Measurements from ENCODE around the gene LRRC32.

LRRC32 gene

DNA sequence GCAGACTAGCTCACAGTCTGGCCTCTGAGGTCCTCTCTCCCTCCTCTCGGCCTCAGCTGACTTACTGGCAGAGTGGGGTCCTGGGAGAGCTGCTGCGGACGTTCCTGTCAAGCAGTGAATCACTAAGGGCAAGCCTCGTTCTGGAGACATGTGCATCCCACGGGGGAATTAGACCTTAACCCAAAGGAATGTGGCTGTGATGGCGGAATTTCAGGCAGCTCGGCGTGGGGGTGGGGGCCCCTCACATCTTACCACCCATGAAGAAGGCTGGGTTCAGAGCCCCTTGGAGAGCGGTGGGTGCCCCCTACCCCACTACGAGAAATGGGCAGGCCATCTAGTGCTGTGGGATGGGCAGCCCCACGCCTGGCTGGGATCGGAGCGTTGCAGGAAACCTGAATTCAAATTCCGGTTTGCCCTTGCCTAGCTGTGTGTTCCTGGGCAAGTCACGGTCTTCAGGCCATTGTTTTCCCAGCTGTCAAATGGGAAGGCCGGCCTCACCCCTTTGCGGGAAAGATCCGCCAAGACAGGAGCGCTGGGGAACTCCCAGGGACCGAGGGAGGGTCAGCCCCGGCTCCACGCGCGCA, 554 bp downstream of the LRRC32 start:
- peaks cover 6% of the 10 kb centered on the region for H3K4me1 ChIP-seq (ENCODE audit: insufficient read depth, low read length)
- peak overlapping the region; percentile 35 for H3K4me3 ChIP-seq (ENCODE audit: low read length)
- no peak overlapping the region for H2AFZ ChIP-seq (ENCODE audit: low read depth, low read length)
- no peaks in the 10 kb centered on the region for H3K36me3 ChIP-seq (ENCODE audit: insufficient read depth, low read length)
- peaks cover 72% of the 10 kb centered on the region for H3K27me3 ChIP-seq (ENCODE audit: insufficient read depth, low read length)
- H3K9me3 ChIP-seq (ENCODE audit: low read length): no peaks in the 10 kb centered on the region

DNA sequence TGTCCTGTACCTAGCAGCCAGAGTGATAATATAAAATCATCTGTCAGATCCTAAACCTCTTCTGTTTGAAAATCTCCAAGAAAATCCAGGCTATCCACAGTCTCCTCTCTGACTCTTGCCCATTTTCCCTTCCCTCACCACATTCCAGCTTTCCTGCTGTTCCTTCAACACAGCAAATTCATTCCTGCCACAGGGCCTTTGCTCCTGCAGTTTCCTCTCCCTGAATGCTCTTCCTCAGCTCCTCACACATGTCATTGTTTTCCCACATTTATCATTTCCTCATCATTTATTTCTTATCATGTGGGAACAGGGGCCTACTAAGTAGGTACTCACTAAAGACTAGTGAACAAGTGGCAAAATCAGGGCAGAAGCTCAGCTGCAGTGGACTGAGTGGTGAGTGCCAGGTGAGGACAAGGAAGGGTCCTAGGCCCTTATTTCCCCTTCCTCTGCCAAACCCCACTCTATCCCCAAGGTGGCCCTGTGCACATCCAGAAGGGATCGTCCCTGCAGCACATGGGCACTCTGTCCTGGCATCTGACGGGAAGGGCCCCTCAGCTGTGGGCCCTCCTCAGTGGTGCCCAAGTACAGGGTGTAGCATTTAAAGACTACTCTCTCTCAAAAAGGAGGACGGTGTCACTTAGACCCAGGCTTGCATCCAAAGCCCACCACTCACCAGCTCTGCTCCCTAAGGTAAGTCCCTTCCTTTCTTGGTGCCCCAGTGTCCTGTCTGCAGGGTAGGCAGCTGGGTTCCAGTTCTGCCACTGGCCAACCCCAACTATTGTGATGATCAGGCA, 2.0 kb downstream of the LRRC32 start:
- no peaks in the 10 kb centered on the region for H3K9me3 ChIP-seq (ENCODE audit: low read length)
- H2AFZ ChIP-seq (ENCODE audit: low read depth, low read length): no peak overlapping the region
- peaks cover 75% of the 10 kb centered on the region for H3K27me3 ChIP-seq (ENCODE audit: insufficient read depth, low read length)
- no peaks in the 10 kb centered on the region for H3K36me3 ChIP-seq (ENCODE audit: insufficient read depth, low read length)
- peaks cover 6% of the 10 kb centered on the region for H3K4me1 ChIP-seq (ENCODE audit: insufficient read depth, low read length)
- H3K4me3 ChIP-seq (ENCODE audit: low read length): no peak overlapping the region

DNA sequence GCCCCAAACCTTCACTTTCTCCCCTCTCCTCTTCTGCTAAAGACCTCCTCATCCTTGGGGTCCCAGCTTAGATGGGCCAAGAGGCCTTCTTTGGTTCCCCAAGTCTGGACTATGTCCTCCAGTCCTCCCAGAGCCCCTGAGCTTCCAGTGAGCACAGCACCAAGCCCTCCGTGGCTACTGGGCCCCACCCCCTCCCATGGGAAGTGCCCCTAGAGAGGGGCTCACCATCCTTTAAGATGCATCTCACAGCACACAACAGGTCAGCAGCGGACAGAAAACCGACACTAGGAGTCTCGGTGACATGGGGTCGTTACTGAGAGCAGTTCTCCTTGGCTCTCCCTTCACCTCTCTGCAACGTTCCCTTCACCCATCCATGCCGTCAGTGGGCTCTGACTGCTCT, 2.7 kb downstream of the LRRC32 start:
- H3K27me3 ChIP-seq (ENCODE audit: insufficient read depth, low read length): peaks cover 72% of the 10 kb centered on the region
- no peak overlapping the region for H2AFZ ChIP-seq (ENCODE audit: low read depth, low read length)
- H3K36me3 ChIP-seq (ENCODE audit: insufficient read depth, low read length): no peaks in the 10 kb centered on the region
- H3K4me1 ChIP-seq (ENCODE audit: insufficient read depth, low read length): peaks cover 6% of the 10 kb centered on the region
- H3K4me3 ChIP-seq (ENCODE audit: low read length): no peak overlapping the region
- H3K9me3 ChIP-seq (ENCODE audit: low read length): no peaks in the 10 kb centered on the region

DNA sequence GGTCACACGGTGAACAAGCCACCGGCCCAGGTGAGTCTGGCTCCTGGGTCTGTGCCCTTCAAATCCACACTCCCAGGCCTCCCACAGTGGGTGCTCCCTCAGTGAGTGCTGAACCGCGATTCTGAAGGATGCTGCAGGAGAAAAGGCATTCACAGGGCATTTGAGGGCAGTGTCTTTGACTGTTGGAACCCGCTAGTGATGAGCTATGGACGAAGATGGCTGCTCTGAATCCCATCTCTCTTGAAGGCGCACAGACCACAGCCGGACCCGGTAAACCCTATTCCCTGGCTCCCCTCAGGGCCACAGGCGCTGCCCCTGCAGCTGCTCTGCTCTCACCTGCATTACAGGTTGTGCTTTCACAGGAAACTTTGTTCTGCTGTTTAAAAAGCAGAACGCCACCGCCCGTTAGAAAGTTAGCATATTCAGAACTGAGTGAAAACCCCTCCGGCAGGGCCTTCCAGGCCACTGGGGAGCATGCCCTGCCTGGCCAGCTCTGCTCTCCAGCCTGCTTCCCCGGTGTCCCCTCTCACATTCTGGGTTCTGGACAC, 3.2 kb downstream of the LRRC32 start:
- peaks cover 68% of the 10 kb centered on the region for H3K27me3 ChIP-seq (ENCODE audit: insufficient read depth, low read length)
- no peak overlapping the region for H2AFZ ChIP-seq (ENCODE audit: low read depth, low read length)
- no peaks in the 10 kb centered on the region for H3K36me3 ChIP-seq (ENCODE audit: insufficient read depth, low read length)
- H3K4me1 ChIP-seq (ENCODE audit: insufficient read depth, low read length): peaks cover 6% of the 10 kb centered on the region
- H3K9me3 ChIP-seq (ENCODE audit: low read length): no peaks in the 10 kb centered on the region
- no peak overlapping the region for H3K4me3 ChIP-seq (ENCODE audit: low read length)

DNA sequence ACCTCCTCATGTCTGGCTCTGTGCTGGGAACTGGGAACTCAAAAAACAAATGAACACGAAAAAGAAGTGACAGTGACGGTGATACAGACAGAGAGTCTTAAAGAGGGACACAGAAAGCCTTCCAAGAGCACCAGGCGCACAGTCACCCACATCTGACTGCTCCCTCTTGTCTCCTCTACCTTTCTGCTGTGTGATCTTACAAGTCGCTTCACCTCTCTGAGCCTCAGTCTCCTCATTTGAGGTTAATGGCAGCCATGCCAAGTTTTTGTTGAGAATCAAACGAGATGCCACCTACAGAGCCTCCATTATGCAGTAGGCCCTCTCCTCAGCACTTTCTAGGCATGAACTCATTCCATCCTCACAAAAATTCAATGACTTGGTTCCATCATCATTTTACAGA, 3.7 kb downstream of the LRRC32 start:
- Histone ChIP-seq H3K27me3 (ENCODE audit: insufficient read depth, low read length) (peaks cover 63% of the 10 kb centered on the region), H3K4me3 (ENCODE audit: low read length) (no peak overlapping the region), H2AFZ (ENCODE audit: low read depth, low read length) (no peak overlapping the region), H3K4me1 (ENCODE audit: insufficient read depth, low read length) (peaks cover 6% of the 10 kb centered on the region), H3K36me3 (ENCODE audit: insufficient read depth, low read length) (no peaks in the 10 kb centered on the region), H3K9me3 (ENCODE audit: low read length) (no peaks in the 10 kb centered on the region)

DNA sequence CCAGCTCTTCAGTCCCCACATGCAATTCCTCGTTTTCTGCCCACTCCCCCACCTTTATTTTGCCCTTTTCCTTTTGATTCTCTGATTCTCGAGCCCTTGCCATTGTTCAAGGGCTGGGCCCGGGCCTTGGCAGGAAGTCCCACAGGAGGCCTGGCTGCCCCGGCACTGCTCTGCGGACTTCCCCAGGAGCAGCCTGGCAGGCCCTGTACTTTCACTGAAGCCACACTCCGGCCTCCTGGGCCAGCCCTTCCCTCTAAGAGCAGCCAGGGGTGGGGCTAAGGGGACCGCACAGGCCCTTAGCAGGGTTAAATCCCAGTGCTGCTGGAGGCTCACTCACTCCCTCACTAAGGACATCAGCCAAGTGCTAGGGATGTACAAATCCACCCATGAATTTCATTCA, 4.1 kb downstream of the LRRC32 start:
- Histone ChIP-seq H3K9me3 (ENCODE audit: low read length) (no peaks in the 10 kb centered on the region), H3K27me3 (ENCODE audit: insufficient read depth, low read length) (peaks cover 59% of the 10 kb centered on the region), H3K36me3 (ENCODE audit: insufficient read depth, low read length) (no peaks in the 10 kb centered on the region), H3K4me3 (ENCODE audit: low read length) (no peak overlapping the region), H3K4me1 (ENCODE audit: insufficient read depth, low read length) (peaks cover 4% of the 10 kb centered on the region), H2AFZ (ENCODE audit: low read depth, low read length) (no peak overlapping the region)

DNA sequence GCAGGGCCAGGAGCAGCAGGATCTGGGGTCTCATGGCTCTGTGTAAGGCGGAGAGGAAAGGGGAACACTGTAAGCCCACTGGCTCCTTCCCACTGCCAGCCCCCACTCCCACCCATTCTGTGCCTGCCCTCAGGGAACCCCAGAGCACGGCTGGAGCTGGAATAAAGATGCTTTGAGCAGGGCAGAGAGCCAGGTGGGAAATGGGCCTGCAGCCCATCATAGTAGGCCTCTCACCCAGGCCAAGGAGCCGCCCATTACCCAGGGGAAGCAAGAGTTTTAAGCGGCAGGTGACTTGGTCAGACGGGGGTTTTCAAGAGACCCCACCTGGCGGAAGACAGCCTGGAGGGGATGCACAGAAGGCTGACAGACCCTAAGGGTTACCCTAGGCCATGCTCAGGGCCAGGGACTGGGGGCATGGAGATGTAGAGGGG, 4.6 kb downstream of the LRRC32 start:
- Histone ChIP-seq H3K4me1 (ENCODE audit: insufficient read depth, low read length) (no peaks in the 10 kb centered on the region), H3K27me3 (ENCODE audit: insufficient read depth, low read length) (peaks cover 54% of the 10 kb centered on the region), H3K4me3 (ENCODE audit: low read length) (no peak overlapping the region), H3K9me3 (ENCODE audit: low read length) (no peaks in the 10 kb centered on the region), H3K36me3 (ENCODE audit: insufficient read depth, low read length) (no peaks in the 10 kb centered on the region), H2AFZ (ENCODE audit: low read depth, low read length) (no peak overlapping the region)

DNA sequence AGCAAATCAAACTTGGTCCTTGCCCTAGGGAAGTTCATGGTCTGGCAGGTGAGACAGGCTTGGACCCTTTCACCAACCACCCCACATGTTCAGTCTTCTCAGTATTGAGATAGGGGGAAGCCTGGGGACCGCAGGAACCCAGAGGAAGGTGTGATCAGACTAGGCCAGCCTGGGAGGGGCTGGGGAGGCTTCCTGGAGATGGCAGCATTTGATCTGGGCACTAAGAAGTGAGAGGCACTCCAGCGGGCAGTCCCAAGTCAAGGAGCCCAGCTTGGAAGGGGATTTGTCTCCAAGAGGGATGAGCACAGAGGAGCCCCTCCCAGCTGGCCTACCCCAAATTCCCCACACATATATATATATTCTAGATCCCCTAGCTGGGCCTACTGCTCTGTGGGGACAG, 5.4 kb downstream of the LRRC32 start:
- H3K36me3 ChIP-seq (ENCODE audit: insufficient read depth, low read length): no peaks in the 10 kb centered on the region
- H3K27me3 ChIP-seq (ENCODE audit: insufficient read depth, low read length): peaks cover 52% of the 10 kb centered on the region
- no peaks in the 10 kb centered on the region for H3K9me3 ChIP-seq (ENCODE audit: low read length)
- H3K4me3 ChIP-seq (ENCODE audit: low read length): no peak overlapping the region
- H2AFZ ChIP-seq (ENCODE audit: low read depth, low read length): no peak overlapping the region
- no peaks in the 10 kb centered on the region for H3K4me1 ChIP-seq (ENCODE audit: insufficient read depth, low read length)

DNA sequence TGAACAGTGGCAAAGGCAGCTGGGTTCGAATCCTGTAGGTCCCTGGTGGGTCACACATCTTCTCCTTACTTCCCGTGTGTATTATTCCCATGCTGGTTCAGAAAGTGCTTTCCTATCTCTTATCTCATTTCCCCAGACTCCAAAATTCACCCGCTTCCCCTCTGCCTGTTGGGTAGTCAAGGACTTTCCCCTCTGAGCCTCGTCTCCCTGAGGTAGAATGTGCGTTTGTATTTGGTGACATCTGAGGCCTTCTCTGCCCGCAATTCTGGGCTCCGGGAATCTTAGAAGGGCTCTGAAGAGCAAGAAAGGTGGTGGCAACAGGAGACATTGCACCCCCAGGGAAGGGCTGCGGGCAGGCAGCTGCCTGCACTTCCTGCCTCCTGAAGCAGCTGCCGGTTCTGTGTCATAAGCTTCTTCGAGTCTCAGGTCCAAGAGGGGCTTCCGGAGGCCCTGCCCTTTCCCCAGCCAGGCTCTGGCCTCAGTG, 5.9 kb downstream of the LRRC32 start:
- no peaks in the 10 kb centered on the region for H3K4me1 ChIP-seq (ENCODE audit: insufficient read depth, low read length)
- H3K4me3 ChIP-seq (ENCODE audit: low read length): no peak overlapping the region
- no peaks in the 10 kb centered on the region for H3K36me3 ChIP-seq (ENCODE audit: insufficient read depth, low read length)
- H2AFZ ChIP-seq (ENCODE audit: low read depth, low read length): no peak overlapping the region
- H3K9me3 ChIP-seq (ENCODE audit: low read length): no peaks in the 10 kb centered on the region
- peaks cover 47% of the 10 kb centered on the region for H3K27me3 ChIP-seq (ENCODE audit: insufficient read depth, low read length)

DNA sequence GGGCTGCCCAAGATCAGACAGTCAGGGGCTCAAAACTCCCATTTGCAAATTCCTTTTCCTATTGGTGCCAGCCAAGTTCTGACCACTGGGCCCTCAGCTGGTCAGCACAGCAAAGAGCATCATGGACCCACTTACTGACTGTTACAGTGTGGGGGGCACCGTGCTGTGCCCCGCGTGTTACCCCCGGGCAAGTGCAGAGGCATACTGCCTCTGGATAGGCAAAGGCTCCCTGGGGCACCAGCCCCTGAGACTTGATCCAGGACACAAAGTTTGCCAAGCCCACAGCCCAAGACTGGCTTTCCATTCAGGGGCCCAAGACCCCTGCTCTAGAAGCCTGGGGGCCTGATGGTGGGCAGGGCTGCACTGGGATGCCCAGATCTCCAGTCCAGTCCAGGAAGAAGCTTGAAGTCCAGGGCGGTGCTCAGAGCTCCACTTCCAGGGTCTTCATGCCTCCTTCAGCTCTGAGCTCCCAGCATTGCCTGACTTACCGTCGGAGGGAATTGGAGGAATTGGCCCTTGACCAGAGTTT, 6.6 kb downstream of the LRRC32 start:
- Histone ChIP-seq H3K4me1 (ENCODE audit: insufficient read depth, low read length) (no peaks in the 10 kb centered on the region), H3K27me3 (ENCODE audit: insufficient read depth, low read length) (peaks cover 40% of the 10 kb centered on the region), H3K36me3 (ENCODE audit: insufficient read depth, low read length) (no peaks in the 10 kb centered on the region), H2AFZ (ENCODE audit: low read depth, low read length) (no peak overlapping the region), H3K9me3 (ENCODE audit: low read length) (no peaks in the 10 kb centered on the region), H3K4me3 (ENCODE audit: low read length) (no peak overlapping the region)

DNA sequence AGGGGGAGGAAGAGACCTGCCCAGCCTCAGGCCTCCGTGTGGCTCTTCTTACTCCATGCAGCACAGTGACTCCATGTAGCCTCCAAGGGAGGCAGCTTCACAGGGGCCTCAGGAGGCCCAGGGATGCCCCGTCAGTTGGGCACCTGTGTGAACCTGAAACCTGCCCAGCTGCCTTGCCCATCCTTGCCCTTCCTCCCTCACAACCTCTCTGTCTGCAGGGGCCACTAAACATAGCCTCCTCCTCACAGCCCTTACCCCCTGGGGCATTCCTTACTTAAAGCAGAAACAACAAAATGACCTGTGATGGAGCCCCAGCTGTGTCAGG, 7.1 kb downstream of the LRRC32 start:
- peaks cover 35% of the 10 kb centered on the region for H3K27me3 ChIP-seq (ENCODE audit: insufficient read depth, low read length)
- H3K36me3 ChIP-seq (ENCODE audit: insufficient read depth, low read length): no peaks in the 10 kb centered on the region
- no peak overlapping the region for H3K4me3 ChIP-seq (ENCODE audit: low read length)
- no peaks in the 10 kb centered on the region for H3K4me1 ChIP-seq (ENCODE audit: insufficient read depth, low read length)
- H2AFZ ChIP-seq (ENCODE audit: low read depth, low read length): no peak overlapping the region
- H3K9me3 ChIP-seq (ENCODE audit: low read length): no peaks in the 10 kb centered on the region

DNA sequence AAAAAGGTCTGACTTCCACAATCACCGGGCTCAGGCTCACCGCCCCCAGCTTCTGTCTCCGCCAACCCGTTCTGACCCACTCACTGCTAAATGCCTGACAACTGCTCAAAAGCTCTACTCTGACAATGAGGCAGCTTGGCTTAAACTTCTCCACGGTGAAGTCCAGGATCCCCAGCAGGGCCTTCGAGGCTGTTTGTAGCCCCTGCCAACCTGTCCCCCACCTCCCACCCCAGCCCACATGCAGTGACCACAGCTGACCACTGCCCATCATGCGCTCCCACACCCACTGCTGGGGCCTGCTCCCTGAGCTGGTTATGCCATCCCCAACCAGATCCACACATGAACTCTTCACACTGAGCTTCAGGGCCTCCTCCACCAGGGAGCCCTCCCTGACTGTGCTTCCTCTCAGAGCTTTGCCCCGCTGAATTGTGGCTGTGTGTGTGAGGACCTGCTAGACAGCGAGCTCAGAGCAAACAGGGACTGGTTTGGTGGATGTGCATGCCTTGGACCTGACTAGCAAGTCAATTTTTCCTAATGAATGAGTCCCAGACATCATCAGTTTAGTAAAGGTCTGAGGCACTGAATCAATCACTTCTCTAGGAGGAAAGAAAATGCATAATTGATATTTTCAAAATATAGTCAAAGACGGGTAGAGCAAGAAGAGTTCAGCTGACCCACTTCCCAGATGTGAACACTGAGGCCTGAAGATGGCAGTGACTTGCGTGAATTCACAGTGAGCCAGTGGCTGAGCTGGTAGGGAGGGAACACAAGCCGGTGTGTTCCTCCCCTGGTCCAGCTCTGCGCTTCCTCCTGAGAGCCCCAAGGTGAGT, 7.7 kb downstream of the LRRC32 start:
- no peaks in the 10 kb centered on the region for H3K36me3 ChIP-seq (ENCODE audit: insufficient read depth, low read length)
- peaks cover 29% of the 10 kb centered on the region for H3K27me3 ChIP-seq (ENCODE audit: insufficient read depth, low read length)
- no peaks in the 10 kb centered on the region for H3K9me3 ChIP-seq (ENCODE audit: low read length)
- H2AFZ ChIP-seq (ENCODE audit: low read depth, low read length): no peak overlapping the region
- H3K4me3 ChIP-seq (ENCODE audit: low read length): no peak overlapping the region
- no peaks in the 10 kb centered on the region for H3K4me1 ChIP-seq (ENCODE audit: insufficient read depth, low read length)
